Endodermal cell (in vitro differentiated cells): Measurements from ENCODE around the gene CDC16. TPM values are rescaled to one million over a fixed set of nuclear protein-coding genes. Genes with fewer than 3 reads are reported as not detected.

Experiments used
- DNase-seq: peaks from one replicate; pipeline ENCODE4 v3.0.0-alpha.2; 2017
- H3K27ac ChIP-seq: 2 replicates; pipeline ENCODE4 v1.5.1; 2013; ENCODE audit warnings: mild to moderate bottlenecking, low read depth, low read length, moderate library complexity
- H3K27me3 ChIP-seq: 2 replicates; pipeline ENCODE4 v1.6.1; 2013; ENCODE audit warnings: mild to moderate bottlenecking, low read length, moderate library complexity; ENCODE audit not compliant: insufficient read depth, control insufficient read depth, poor library complexity, severe bottlenecking
- H3K36me3 ChIP-seq: 2 replicates; pipeline ENCODE4 v1.7.0; 2013; ENCODE audit warnings: mild to moderate bottlenecking, low read length, moderate library complexity; ENCODE audit not compliant: control insufficient read depth, insufficient read depth
- H3K4me1 ChIP-seq: one replicate; pipeline ENCODE4 v1.7.0; 2013; ENCODE audit warnings: low read length; ENCODE audit not compliant: control insufficient read depth, insufficient read depth
- H3K4me3 ChIP-seq: 2 replicates; pipeline ENCODE4 v1.5.1; 2013; ENCODE audit warnings: mild to moderate bottlenecking, low read length, moderate library complexity
- H3K9ac ChIP-seq: 2 replicates; pipeline ENCODE4 v1.6.1; 2013; ENCODE audit warnings: mild to moderate bottlenecking, low read length, moderate library complexity; ENCODE audit not compliant: poor library complexity, severe bottlenecking; ENCODE audit errors: extremely low read depth
- H3K9me3 ChIP-seq: 2 replicates; pipeline ENCODE4 v1.6.1; 2013; ENCODE audit warnings: mild to moderate bottlenecking, low read length, moderate library complexity; ENCODE audit not compliant: control insufficient read depth
- H3K27ac Mint-ChIP-seq: 2 replicates; pipeline ENCODE4 v1.8.0; 2020; ENCODE audit warnings: mixed read lengths
- H3K27me3 Mint-ChIP-seq: 2 replicates; pipeline ENCODE4 v1.8.0; 2021; ENCODE audit warnings: mild to moderate bottlenecking, mixed read lengths; ENCODE audit not compliant: insufficient read depth
- H3K36me3 Mint-ChIP-seq: 2 replicates; pipeline ENCODE4 v1.8.0; 2020; ENCODE audit warnings: low read depth, mixed read lengths
- H3K4me1 Mint-ChIP-seq: 2 replicates; pipeline ENCODE4 v1.8.0; 2020; ENCODE audit warnings: mixed read lengths
- H3K4me3 Mint-ChIP-seq: 2 replicates; pipeline ENCODE4 v1.8.0; 2020; ENCODE audit warnings: mild to moderate bottlenecking, moderate library complexity, mixed read lengths
- H3K9me3 Mint-ChIP-seq: 2 replicates; pipeline ENCODE4 v1.8.0; 2020; ENCODE audit warnings: mild to moderate bottlenecking, mixed read lengths
- WGBS, 2 experiments: methylation state at CpG; one replicate each; pipeline versions ENCODE4 v1.1.5 to v1.1.7; 2013; ENCODE audit warnings: missing lambda C conversion rate in 2 of 2, mixed read lengths in 1 of 2; ENCODE audit not compliant: insufficient coverage in 1 of 2, insufficient read length in 1 of 2; 5-methylcytosine and 5-hydroxymethylcytosine counted together
- total RNA-seq, 2 donors: library from RNA; stranded (reverse); fragmentation: NEBNext Ultra II Directional in 1 of 2; extraction: Animal tissue kit (Norgen Biotek cat#: 25700) in 1 of 2; gene quantifications; 2 replicates in 1 of 2; 3 replicates in 1 of 2; pipeline ENCODE4 v1.2.1, GENCODE V29; 2021
- TF ChIP-seq, protein P1 (sequence below): fragments of 200-600 bp; sonication (generic); conservative IDR thresholded peaks from 2 replicates; pipeline ENCODE4 v1.5.0; 2021; ENCODE audit warnings: antibody characterized with exemption, mild to moderate bottlenecking

The CDC16 gene
- total RNA-seq, 2 donors from 2014 or later = 89.7 to 90.8 TPM

DNA sequence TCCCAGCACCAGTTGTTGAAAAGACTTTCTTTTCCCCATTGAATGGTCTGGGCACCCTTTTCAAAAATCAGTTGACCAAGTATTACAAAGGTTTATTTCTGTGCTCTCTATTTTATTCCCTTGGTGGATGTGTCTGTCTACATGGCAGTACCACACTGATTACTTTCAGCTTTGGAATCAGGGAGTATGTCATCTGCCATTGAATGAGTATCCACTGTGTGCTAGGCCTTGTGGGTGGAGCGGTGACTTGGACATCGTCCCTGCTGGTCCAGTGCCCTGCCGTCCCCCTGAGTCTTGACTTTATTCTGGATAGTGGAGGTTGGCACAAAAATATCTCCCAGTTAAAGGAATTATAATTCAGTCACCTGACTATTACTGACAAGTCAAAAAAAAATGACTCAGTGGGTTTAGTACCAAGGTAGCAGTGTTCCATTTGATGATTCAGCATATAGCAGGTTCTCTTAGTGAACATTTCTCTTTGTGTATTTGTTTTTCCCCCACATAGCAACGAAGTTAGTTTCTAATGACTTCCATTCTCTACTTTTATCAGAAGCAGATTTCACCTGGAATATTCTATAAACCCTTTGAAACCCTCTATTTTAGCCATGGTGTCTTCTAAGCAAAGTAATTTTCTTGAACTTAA lies 50.6 kb downstream of the CDC16 start:
- H3K4me3 Mint-ChIP-seq = no peak overlapping the region
- H3K9me3 Mint-ChIP-seq = no peaks in the 10 kb centered on the region
- H3K27ac Mint-ChIP-seq = no peak overlapping the region
- DNase-seq = no peak
- peaks cover 60% of the 10 kb centered on the region for H3K36me3 ChIP-seq
- no peaks in the 10 kb centered on the region for H3K27me3 Mint-ChIP-seq
- peaks cover 68% of the 10 kb centered on the region for H3K36me3 Mint-ChIP-seq
- TF ChIP-seq, protein P1, sequence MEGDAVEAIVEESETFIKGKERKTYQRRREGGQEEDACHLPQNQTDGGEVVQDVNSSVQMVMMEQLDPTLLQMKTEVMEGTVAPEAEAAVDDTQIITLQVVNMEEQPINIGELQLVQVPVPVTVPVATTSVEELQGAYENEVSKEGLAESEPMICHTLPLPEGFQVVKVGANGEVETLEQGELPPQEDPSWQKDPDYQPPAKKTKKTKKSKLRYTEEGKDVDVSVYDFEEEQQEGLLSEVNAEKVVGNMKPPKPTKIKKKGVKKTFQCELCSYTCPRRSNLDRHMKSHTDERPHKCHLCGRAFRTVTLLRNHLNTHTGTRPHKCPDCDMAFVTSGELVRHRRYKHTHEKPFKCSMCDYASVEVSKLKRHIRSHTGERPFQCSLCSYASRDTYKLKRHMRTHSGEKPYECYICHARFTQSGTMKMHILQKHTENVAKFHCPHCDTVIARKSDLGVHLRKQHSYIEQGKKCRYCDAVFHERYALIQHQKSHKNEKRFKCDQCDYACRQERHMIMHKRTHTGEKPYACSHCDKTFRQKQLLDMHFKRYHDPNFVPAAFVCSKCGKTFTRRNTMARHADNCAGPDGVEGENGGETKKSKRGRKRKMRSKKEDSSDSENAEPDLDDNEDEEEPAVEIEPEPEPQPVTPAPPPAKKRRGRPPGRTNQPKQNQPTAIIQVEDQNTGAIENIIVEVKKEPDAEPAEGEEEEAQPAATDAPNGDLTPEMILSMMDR = no peak
- H3K27ac ChIP-seq = no peak overlapping the region
- H3K4me1 ChIP-seq = no peaks in the 10 kb centered on the region
- H3K4me3 ChIP-seq = no peak overlapping the region
- H3K9ac ChIP-seq = no peak overlapping the region
- peaks cover 13% of the 10 kb centered on the region for H3K4me1 Mint-ChIP-seq
- 92 to 100% methylated on average over 1 to 4 of the region's 4 CpGs for WGBS, 2 experiments
- no peaks in the 10 kb centered on the region for H3K27me3 ChIP-seq
- no peaks in the 10 kb centered on the region for H3K9me3 ChIP-seq

DNA sequence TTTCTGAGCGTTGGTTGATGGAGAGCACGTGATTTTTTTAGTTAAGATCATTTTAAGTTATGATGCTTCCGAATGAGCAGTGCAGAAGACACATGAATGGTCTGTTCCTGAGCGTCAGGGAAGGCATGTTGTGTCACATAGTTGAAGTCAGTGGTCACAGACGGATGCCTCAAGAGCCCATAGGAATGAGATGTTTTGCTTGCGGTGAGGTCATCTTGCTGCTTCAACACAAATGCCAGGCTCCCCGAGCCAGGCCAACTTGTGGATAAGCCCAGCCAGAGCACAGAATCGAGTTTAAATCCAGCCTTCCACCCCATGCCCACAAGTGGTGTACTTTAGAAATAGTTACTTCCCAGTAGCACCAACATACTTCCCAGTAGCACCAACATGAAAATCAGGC lies 52.1 kb downstream of the CDC16 start:
- H3K27ac Mint-ChIP-seq = no peak overlapping the region

DNA sequence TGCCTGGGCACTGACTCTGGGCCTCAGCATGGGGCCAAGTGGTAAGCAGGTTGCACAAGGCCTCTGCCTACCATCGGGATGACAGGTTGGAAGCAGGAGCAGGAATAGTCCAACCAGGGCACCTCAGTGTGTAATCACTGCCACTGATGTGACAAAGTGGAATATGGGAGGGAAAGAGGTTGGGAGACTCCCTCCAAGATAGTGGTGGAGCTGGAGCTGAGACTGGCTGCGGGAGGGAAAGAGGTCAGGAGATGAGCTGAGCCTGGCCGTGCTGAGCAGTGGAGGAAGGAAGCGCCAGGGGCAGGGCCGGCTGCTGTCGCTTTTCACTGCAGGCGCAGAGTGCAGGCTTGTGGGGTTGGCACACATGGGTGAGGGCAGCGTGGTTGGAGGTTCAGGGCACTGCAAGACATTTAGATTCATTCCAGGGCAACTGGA lies 53.5 kb downstream of the CDC16 start:
- Histone ChIP-seq H3K27ac (no peak overlapping the region), H3K4me3 (no peak overlapping the region), H3K4me1 (no peaks in the 10 kb centered on the region), H3K9ac (no peak overlapping the region), H3K9me3 (no peaks in the 10 kb centered on the region), H3K36me3 (peaks cover 82% of the 10 kb centered on the region), H3K27me3 (no peaks in the 10 kb centered on the region)
- no peaks in the 10 kb centered on the region for H3K9me3 Mint-ChIP-seq
- no peaks in the 10 kb centered on the region for H3K27me3 Mint-ChIP-seq
- H3K36me3 Mint-ChIP-seq = peaks cover 87% of the 10 kb centered on the region
- H3K4me3 Mint-ChIP-seq = no peak overlapping the region
- WGBS, 2 experiments = 96 to 100% methylated on average over 3 to 8 of the region's 8 CpGs
- TF ChIP-seq, protein P1 = no peak
- no peak for DNase-seq
- H3K27ac Mint-ChIP-seq = peak overlapping the region; percentile 10
- H3K4me1 Mint-ChIP-seq = peaks cover 4% of the 10 kb centered on the region

More for the DNA sequence above, 52.1 kb downstream of the CDC16 start:
- TF ChIP-seq, protein P1 = no peak
- Mint-ChIP-seq H3K4me3 (no peak overlapping the region), H3K27me3 (no peaks in the 10 kb centered on the region), H3K9me3 (no peaks in the 10 kb centered on the region), H3K4me1 (peaks cover 7% of the 10 kb centered on the region), H3K36me3 (peaks cover 79% of the 10 kb centered on the region)
- DNase-seq = no peak
- H3K27ac ChIP-seq = no peak overlapping the region
- H3K9me3 ChIP-seq = no peaks in the 10 kb centered on the region
- H3K9ac ChIP-seq = no peak overlapping the region
- no peaks in the 10 kb centered on the region for H3K4me1 ChIP-seq
- H3K27me3 ChIP-seq = no peaks in the 10 kb centered on the region
- H3K36me3 ChIP-seq = peaks cover 71% of the 10 kb centered on the region
- H3K4me3 ChIP-seq = no peak overlapping the region
- 93 to 95% methylated on average over 7 to 8 of the region's 8 CpGs for WGBS, 2 experiments
